ENCODE data around the gene PRKCE.

- TF ChIP-seq EZH2 (IDR thresholded peaks at IDR 0.05; ENCODE audit: borderline replicate concordance): no peak
- TF ChIP-seq, protein P1, sequence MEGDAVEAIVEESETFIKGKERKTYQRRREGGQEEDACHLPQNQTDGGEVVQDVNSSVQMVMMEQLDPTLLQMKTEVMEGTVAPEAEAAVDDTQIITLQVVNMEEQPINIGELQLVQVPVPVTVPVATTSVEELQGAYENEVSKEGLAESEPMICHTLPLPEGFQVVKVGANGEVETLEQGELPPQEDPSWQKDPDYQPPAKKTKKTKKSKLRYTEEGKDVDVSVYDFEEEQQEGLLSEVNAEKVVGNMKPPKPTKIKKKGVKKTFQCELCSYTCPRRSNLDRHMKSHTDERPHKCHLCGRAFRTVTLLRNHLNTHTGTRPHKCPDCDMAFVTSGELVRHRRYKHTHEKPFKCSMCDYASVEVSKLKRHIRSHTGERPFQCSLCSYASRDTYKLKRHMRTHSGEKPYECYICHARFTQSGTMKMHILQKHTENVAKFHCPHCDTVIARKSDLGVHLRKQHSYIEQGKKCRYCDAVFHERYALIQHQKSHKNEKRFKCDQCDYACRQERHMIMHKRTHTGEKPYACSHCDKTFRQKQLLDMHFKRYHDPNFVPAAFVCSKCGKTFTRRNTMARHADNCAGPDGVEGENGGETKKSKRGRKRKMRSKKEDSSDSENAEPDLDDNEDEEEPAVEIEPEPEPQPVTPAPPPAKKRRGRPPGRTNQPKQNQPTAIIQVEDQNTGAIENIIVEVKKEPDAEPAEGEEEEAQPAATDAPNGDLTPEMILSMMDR (IDR thresholded peaks at IDR 0.05; ENCODE audit: poor library complexity): no peak
Measured at GRCh38 chr2:45651415-45652089, at the start of gene PRKCE.
